MCF 10A (cell line): ENCODE data around the gene TMEM245. TPM values are rescaled to one million over a fixed set of nuclear protein-coding genes. Genes with fewer than 3 reads are reported as not detected.

Experiments
- BruUV-seq: library from RNA; stranded (reverse); fragments of 400-500 nt; replicated peaks from 2 replicates; lab custom pipeline; 2021; lab: Mats Ljungman, UMichigan
- CTCF ChIA-PET: fragments of 300-600 bp; sonication (Branson Sonifier 250); formaldehyde crosslinking; extraction: SDS; loops from one replicate; lab custom pipeline; 2021; ENCODE audit warnings: antibody characterized with exemption, inconsistent platforms; lab: Yijun Ruan, JAX
- POLR2A ChIA-PET: fragments of 300-600, 350-650 bp; sonication (Branson Sonifier 250); formaldehyde crosslinking; extraction: SDS; loops from one replicate; lab custom pipeline; 2020; ENCODE audit warnings: antibody characterized with exemption, inconsistent platforms; lab: Yijun Ruan, JAX
- DNase-seq: peaks from one replicate; pipeline ENCODE4 v3.0.0-alpha.2; 2018; ENCODE audit not compliant: unreplicated experiment
- H3K27ac Mint-ChIP-seq: one replicate; pipeline ENCODE4 v1.8.0; 2022; ENCODE audit warnings: mild to moderate bottlenecking, low read depth, mixed read lengths; ENCODE audit not compliant: unreplicated experiment
- H3K27me3 Mint-ChIP-seq: one replicate; pipeline ENCODE4 v1.8.0; 2022; ENCODE audit warnings: mixed read lengths; ENCODE audit not compliant: insufficient read depth, unreplicated experiment
- H3K36me3 Mint-ChIP-seq: one replicate; pipeline ENCODE4 v1.8.0; 2022; ENCODE audit warnings: mild to moderate bottlenecking, moderate library complexity, mixed read lengths; ENCODE audit not compliant: insufficient read depth, unreplicated experiment
- H3K4me1 Mint-ChIP-seq: one replicate; pipeline ENCODE4 v1.8.0; 2022; ENCODE audit warnings: mixed read lengths; ENCODE audit not compliant: insufficient read depth, unreplicated experiment
- H3K4me3 Mint-ChIP-seq: one replicate; pipeline ENCODE4 v1.8.0; 2022; ENCODE audit warnings: mild to moderate bottlenecking, moderate library complexity, mixed read lengths; ENCODE audit not compliant: unreplicated experiment
- H3K9me3 Mint-ChIP-seq: one replicate; pipeline ENCODE4 v1.8.0; 2022; ENCODE audit warnings: mixed read lengths; ENCODE audit not compliant: unreplicated experiment
- CTCF ChIP-seq: fragments of 200-600 bp; IDR thresholded peaks from one replicate; pipeline ENCODE4 v1.8.0; 2022; ENCODE audit warnings: antibody characterized with exemption, mild to moderate bottlenecking; ENCODE audit not compliant: unreplicated experiment
- intact Hi-C: fragments of 100-400 bp; cut with micrococcal nuclease; formaldehyde crosslinking; loops from 2 replicates; pipeline ENCODE4 v1.14.1; 2022
- total RNA-seq: library from RNA; stranded (reverse); gene quantifications from 2 replicates; pipeline ENCODE4 v1.2.3, GENCODE V29; 2022

The TMEM245 gene
- total RNA-seq, 1 experiment from 2014 or later: 35.0 TPM

GRCh38 chr9:109087795-109088194 lies 32.0 kb downstream of the TMEM245 start:
- Mint-ChIP-seq H3K36me3 (peaks cover 78% of the 10 kb centered on the region), H3K4me1 (peaks cover 14% of the 10 kb centered on the region), H3K4me3 (no peak overlapping the region), H3K27ac (no peak overlapping the region), H3K9me3 (no peaks in the 10 kb centered on the region), H3K27me3 (no peaks in the 10 kb centered on the region)
- TF ChIP-seq CTCF: no peak
- POLR2A ChIA-PET: interaction anchor here (1.0 to 3.0 kb wide), 3 partner anchors 9 to 16 kb away, joined by 3 to 12 read pairs (median 4); no protein-coding TSS in a partner anchor
- no peak for DNase-seq
- intact Hi-C loops: no loop called here
- no TSS peak for BruUV-seq
- CTCF ChIA-PET: interaction anchor here (0.6 to 1.9 kb wide), 6 partner anchors 9 to 319 kb away, joined by 3 to 9 read pairs (median 3); no protein-coding TSS in a partner anchor

GRCh38 chr9:109086221-109086620 lies 33.5 kb downstream of the TMEM245 start:
- H3K36me3 Mint-ChIP-seq: peaks cover 72% of the 10 kb centered on the region
- BruUV-seq: no TSS peak
- no peak for DNase-seq
- POLR2A ChIA-PET: no interaction called here
- no peak overlapping the region for H3K27ac Mint-ChIP-seq
- H3K9me3 Mint-ChIP-seq: no peaks in the 10 kb centered on the region
- intact Hi-C loops: no loop called here
- peaks cover 11% of the 10 kb centered on the region for H3K4me1 Mint-ChIP-seq
- H3K27me3 Mint-ChIP-seq: no peaks in the 10 kb centered on the region
- no peak overlapping the region for H3K4me3 Mint-ChIP-seq
- TF ChIP-seq CTCF: no peak
- CTCF ChIA-PET: interaction anchor here (0.7 to 1.0 kb wide), 2 partner anchors 13 to 38 kb away, joined by 3 read pairs; no protein-coding TSS in a partner anchor

- DNase-seq: no peak
- ChIA-PET POLR2A (no interaction called here), CTCF (interaction anchor here (0.7 to 1.0 kb wide), 4 partner anchors 9 to 38 kb away, joined by 3 read pairs; no protein-coding TSS in a partner anchor)
- H3K9me3 Mint-ChIP-seq: no peaks in the 10 kb centered on the region
- intact Hi-C loops: no loop called here
- peaks cover 65% of the 10 kb centered on the region for H3K36me3 Mint-ChIP-seq
- no peaks in the 10 kb centered on the region for H3K27me3 Mint-ChIP-seq
- H3K4me3 Mint-ChIP-seq: no peak overlapping the region
- H3K4me1 Mint-ChIP-seq: peaks cover 11% of the 10 kb centered on the region
- no TSS peak for BruUV-seq
- no peak for TF ChIP-seq CTCF
- H3K27ac Mint-ChIP-seq: no peak overlapping the region
Measured at GRCh38 chr9:109085510-109085909, 34.2 kb downstream of the TMEM245 start.

- H3K36me3 Mint-ChIP-seq: peaks cover 58% of the 10 kb centered on the region
- no peak overlapping the region for H3K4me3 Mint-ChIP-seq
- intact Hi-C loops: no loop called here
- H3K27ac Mint-ChIP-seq: no peak overlapping the region
- no peak for DNase-seq
- CTCF ChIA-PET: interaction anchor here (0.7 kb wide), 1 partner anchor 105 kb away, joined by 3 read pairs; no protein-coding TSS in a partner anchor
- H3K4me1 Mint-ChIP-seq: peaks cover 16% of the 10 kb centered on the region
- no peaks in the 10 kb centered on the region for H3K9me3 Mint-ChIP-seq
- no peaks in the 10 kb centered on the region for H3K27me3 Mint-ChIP-seq
- POLR2A ChIA-PET: no interaction called here
- BruUV-seq: no TSS peak
- no peak for TF ChIP-seq CTCF
Measured at GRCh38 chr9:109083813-109084405, 35.8 kb downstream of the TMEM245 start.
